Measurements from ENCODE around the gene PEX3. TPM values are rescaled to one million over a fixed set of nuclear protein-coding genes. Genes with fewer than 3 reads are reported as not detected.
A peak's percentile ranks its signal among the peaks of the same experiment; 100 is the strongest.
"Not testable (repeated sequence)": the region's sequence is repeated elsewhere in the genome, so short reads cannot be mapped to it uniquely, and the experiment has no call there.

PEX3 gene
- total RNA-seq, 4 donors from 2014 or later, result 22.6 to 27.3 (median 25.0) TPM

DNA sequence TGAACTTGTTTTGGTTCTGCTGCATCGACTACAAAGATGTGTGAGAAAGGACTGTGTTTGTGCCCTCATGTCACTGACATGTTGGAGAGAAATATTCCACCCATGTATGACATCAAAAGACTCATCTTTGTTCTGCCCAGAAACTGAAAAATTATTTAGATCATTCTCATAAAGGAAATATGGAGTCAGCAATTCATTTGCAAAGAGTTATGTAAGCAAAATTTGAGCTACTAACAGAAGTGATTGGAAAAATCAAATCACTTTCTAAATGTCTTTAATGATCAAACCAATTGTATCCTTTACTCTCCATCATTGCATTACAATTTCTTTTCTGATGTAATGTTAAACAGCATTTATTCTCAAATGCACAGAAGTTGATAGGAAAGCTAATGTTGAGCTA, 19.4 kb upstream of the PEX3 start:
- H3K27ac ChIP-seq, result no peak overlapping the region
- H3K9me3 ChIP-seq, result no peaks in the 10 kb centered on the region
- no peak for DNase-seq
- WGBS, 2 donors, result 67 to 81% methylated on average over 1 of the region's 1 CpG
- H3K4me3 ChIP-seq (replicated peaks in 1 of 3), result no peak overlapping the region
- intact Hi-C loops (cut with DNase I), result loop anchor here (5.0 kb wide), 1 partner anchor 734 kb away; no protein-coding TSS in a partner anchor
- no peaks in the 10 kb centered on the region for H3K36me3 ChIP-seq
- no peaks in the 10 kb centered on the region for H3K27me3 ChIP-seq
- H3K4me1 ChIP-seq, result no peaks in the 10 kb centered on the region
- TF ChIP-seq, protein P1, sequence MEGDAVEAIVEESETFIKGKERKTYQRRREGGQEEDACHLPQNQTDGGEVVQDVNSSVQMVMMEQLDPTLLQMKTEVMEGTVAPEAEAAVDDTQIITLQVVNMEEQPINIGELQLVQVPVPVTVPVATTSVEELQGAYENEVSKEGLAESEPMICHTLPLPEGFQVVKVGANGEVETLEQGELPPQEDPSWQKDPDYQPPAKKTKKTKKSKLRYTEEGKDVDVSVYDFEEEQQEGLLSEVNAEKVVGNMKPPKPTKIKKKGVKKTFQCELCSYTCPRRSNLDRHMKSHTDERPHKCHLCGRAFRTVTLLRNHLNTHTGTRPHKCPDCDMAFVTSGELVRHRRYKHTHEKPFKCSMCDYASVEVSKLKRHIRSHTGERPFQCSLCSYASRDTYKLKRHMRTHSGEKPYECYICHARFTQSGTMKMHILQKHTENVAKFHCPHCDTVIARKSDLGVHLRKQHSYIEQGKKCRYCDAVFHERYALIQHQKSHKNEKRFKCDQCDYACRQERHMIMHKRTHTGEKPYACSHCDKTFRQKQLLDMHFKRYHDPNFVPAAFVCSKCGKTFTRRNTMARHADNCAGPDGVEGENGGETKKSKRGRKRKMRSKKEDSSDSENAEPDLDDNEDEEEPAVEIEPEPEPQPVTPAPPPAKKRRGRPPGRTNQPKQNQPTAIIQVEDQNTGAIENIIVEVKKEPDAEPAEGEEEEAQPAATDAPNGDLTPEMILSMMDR (IDR thresholded peaks at IDR 0.05), result no peak
- TF ChIP-seq POLR2A (IDR thresholded peaks at IDR 0.05), result no peak

DNA sequence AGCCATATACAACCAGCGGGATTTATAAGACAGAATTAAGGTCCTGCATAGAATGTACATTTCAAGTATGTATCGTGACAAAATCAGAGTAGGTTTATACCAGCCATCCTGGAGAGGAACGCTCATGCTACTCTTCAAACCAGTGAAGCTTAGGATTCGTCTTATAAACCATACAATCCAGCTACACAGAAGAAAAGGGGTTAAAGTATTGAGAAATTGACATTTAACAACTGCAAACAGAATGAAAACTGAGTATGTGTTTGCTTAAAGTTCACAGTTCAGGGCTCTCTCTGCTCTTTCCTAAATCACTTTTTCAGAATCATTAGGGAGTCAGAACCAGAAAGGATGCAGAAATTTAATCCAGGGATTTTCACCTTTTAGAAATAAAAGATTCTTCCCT, 18.0 kb upstream of the PEX3 start:
- no peak for DNase-seq
- WGBS, 2 donors, result 90 to 93% methylated on average over 4 of the region's 4 CpGs
- no peaks in the 10 kb centered on the region for H3K27me3 ChIP-seq
- intact Hi-C loops (cut with DNase I), result loop anchor here (5.0 kb wide), 1 partner anchor 735 kb away; no protein-coding TSS in a partner anchor
- no peaks in the 10 kb centered on the region for H3K9me3 ChIP-seq
- no peak overlapping the region for H3K4me3 ChIP-seq (replicated peaks in 1 of 3)
- TF ChIP-seq POLR2A (IDR thresholded peaks at IDR 0.05), result no peak
- TF ChIP-seq, protein P1 (IDR thresholded peaks at IDR 0.05), result no peak
- no peaks in the 10 kb centered on the region for H3K4me1 ChIP-seq
- H3K36me3 ChIP-seq, result no peaks in the 10 kb centered on the region
- H3K27ac ChIP-seq, result no peak overlapping the region

DNA sequence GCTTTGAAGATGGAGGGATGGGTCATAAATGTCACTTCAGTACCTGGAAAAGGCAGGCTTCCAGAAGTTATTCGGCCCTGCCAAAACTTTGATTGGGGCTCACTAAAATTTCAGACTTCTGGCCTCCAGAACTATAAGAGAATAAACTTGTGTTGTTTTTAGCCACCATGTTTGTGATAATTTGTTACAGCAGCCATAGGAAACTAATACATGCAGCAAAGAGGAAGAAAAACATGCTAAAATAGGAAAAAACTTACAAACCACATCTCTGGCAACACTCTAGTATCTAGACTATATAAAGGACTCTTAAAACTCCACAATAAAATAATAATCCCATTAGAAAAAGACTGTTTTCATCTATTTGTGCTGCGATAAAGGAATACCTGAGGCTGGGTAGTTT, 9.6 kb upstream of the PEX3 start:
- Histone ChIP-seq H3K27ac (no peak overlapping the region), H3K4me1 (peaks cover 0 to 8% of the 10 kb centered on the region in 2 donors), H3K27me3 (no peaks in the 10 kb centered on the region), H3K4me3 (replicated peaks in 1 of 3) (no peak overlapping the region), H3K9me3 (no peaks in the 10 kb centered on the region), H3K36me3 (no peaks in the 10 kb centered on the region)
- 94 to 100% methylated on average over 2 of the region's 2 CpGs for WGBS, 2 donors
- TF ChIP-seq POLR2A (IDR thresholded peaks at IDR 0.05), result no peak
- TF ChIP-seq, protein P1 (IDR thresholded peaks at IDR 0.05), result no peak
- no peak for DNase-seq
- intact Hi-C loops (cut with DNase I), result no loop called here

DNA sequence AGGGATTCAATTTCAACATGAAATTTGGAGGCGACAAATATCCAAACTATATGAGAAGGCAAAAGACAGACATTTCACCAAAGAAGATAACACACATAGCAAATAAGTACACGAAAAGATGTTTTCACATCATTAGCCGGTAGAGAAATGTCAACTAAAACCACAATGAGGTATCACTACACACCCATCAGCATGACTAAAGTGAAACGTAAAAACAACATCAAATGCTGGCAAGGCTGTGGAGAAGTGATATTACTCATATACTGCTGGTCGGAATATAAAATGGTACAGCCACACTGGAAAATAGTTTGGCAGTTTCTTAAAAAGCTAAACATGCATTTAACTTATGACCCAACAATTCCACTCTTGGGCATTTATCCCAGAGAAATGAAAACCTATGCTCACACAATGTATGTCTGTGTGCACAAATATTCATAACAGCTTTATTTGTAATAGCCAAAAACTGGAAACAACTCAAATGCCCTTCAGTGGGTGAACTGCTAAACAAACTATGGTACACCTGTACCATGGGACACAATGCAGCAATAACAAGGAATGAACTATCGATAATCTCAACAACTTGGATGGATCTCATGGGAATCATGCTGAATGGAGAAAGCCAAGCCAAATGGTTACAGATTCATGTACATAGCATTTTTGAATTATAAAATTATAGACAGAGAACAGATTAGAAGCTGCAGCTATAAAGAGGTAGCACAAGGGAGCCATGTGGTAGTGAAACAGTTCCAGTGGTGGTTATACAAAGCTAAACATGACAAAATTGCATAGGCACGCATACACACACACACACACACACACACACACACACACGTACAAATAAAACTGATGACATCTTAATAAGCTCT, 8.7 kb upstream of the PEX3 start:
- Histone ChIP-seq H3K4me3 (replicated peaks in 1 of 3) (no peak overlapping the region), H3K27me3 (no peaks in the 10 kb centered on the region), H3K36me3 (no peaks in the 10 kb centered on the region), H3K4me1 (peaks cover 0 to 8% of the 10 kb centered on the region in 2 donors), H3K27ac (no peak overlapping the region), H3K9me3 (no peaks in the 10 kb centered on the region)
- WGBS, 2 donors, result 87 to 95% methylated on average over 8 of the region's 8 CpGs
- TF ChIP-seq, protein P1 (IDR thresholded peaks at IDR 0.05), result no peak
- TF ChIP-seq POLR2A (IDR thresholded peaks at IDR 0.05), result no peak
- DNase-seq, result no peak
- intact Hi-C loops (cut with DNase I), result no loop called here

DNA sequence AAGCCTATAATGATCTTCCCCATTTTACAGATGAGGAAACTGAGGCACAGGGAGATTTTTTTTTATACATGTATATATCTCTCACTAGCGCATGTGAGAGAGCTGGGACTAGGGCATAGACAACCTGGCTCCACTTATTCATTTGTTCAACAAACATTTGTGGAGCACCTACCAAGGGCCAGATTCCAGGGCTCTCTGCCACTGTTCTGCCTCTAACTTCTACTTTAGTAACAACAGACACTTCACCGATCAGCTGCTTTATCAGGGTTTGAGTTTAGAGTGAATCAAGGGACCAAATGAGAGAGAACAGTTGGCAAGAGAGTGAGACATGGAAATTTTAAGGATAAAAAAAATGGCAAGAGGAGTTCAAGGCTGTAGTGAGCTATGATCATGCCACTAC, 7.5 kb upstream of the PEX3 start:
- no peaks in the 10 kb centered on the region for H3K9me3 ChIP-seq
- peak; percentile 64 to 73 for DNase-seq
- H3K4me1 ChIP-seq, result peaks cover 0 to 8% of the 10 kb centered on the region in 2 donors
- H3K27me3 ChIP-seq, result no peaks in the 10 kb centered on the region
- intact Hi-C loops (cut with DNase I), result no loop called here
- no peaks in the 10 kb centered on the region for H3K36me3 ChIP-seq
- no peak overlapping the region for H3K4me3 ChIP-seq (replicated peaks in 1 of 3)
- H3K27ac ChIP-seq, result peak overlapping the region in 1 of 3 donors; percentile 42
- no peak for TF ChIP-seq POLR2A (IDR thresholded peaks at IDR 0.05)
- TF ChIP-seq, protein P1 (IDR thresholded peaks at IDR 0.05), result no peak
- WGBS, 2 donors, result 41 to 53% methylated on average over 2 of the region's 2 CpGs

DNA sequence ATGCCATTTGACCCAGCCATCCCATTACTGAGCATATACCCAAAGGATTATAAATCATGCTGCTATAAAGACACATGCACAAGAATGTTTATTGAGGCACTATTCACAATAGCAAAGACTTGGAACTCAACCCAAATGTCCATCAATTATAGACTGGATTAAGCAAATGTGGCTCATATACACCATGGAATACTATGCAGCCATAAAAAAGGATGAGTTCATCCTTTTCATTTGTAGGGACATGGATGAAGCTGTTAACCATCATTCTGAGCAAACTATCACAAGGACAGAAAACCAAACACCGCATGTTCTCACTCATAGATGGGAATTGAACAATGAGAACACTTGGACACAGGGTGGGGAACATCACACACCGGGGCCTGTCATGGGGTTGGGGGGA, 2.7 kb upstream of the PEX3 start:
- H3K27ac ChIP-seq; H3K4me3 ChIP-seq (replicated peaks in 1 of 3); H3K27me3 ChIP-seq; H3K36me3 ChIP-seq; H3K9me3 ChIP-seq; intact Hi-C loops (cut with DNase I); DNase-seq: not testable (repeated sequence)
- peaks cover 18 to 20% of the 10 kb centered on the region in 2 donors for H3K4me1 ChIP-seq
- WGBS, 2 donors, result 100% methylated on average over 2 of the region's 2 CpGs
